ENCODE results near the gene TXK.

TXK gene

DNA sequence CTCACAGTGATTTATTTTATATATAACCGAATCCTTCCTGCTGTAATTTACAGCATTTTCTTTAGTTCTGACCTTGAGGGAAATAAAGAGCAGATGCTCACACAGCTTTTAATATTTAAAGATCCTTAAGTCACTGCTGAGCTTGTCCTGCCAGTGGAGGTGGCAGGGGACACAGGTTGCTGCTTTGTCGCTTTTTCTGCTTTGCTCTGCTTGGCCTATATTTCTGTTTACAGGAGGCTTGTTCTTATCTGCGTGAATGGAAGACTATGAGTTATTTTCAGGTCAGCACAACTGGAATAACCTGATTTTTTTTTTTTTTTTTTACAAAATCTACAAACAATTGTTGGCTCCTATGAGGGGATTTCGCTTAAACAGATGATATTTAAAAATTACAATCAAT lies 2.3 kb downstream of the TXK start:
- no peak for DNase-seq (ENCODE audit: low read depth in 1 of 2, low spot score in 1 of 2)
- TF ChIP-seq GABPA (IDR thresholded peaks at IDR 0.05; ENCODE audit: low read depth) (no peak), CTCF (IDR thresholded peaks at IDR 0.05; ENCODE audit: insufficient read depth, low read length) (no peak), POLR2AphosphoS5 (IDR thresholded peaks at IDR 0.05; ENCODE audit: low read depth) (no peak), SPI1 (IDR thresholded peaks at IDR 0.05; ENCODE audit: borderline replicate concordance, low read depth) (no peak)
- TF ChIP-seq, protein P1, sequence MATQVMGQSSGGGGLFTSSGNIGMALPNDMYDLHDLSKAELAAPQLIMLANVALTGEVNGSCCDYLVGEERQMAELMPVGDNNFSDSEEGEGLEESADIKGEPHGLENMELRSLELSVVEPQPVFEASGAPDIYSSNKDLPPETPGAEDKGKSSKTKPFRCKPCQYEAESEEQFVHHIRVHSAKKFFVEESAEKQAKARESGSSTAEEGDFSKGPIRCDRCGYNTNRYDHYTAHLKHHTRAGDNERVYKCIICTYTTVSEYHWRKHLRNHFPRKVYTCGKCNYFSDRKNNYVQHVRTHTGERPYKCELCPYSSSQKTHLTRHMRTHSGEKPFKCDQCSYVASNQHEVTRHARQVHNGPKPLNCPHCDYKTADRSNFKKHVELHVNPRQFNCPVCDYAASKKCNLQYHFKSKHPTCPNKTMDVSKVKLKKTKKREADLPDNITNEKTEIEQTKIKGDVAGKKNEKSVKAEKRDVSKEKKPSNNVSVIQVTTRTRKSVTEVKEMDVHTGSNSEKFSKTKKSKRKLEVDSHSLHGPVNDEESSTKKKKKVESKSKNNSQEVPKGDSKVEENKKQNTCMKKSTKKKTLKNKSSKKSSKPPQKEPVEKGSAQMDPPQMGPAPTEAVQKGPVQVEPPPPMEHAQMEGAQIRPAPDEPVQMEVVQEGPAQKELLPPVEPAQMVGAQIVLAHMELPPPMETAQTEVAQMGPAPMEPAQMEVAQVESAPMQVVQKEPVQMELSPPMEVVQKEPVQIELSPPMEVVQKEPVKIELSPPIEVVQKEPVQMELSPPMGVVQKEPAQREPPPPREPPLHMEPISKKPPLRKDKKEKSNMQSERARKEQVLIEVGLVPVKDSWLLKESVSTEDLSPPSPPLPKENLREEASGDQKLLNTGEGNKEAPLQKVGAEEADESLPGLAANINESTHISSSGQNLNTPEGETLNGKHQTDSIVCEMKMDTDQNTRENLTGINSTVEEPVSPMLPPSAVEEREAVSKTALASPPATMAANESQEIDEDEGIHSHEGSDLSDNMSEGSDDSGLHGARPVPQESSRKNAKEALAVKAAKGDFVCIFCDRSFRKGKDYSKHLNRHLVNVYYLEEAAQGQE (IDR thresholded peaks at IDR 0.05; ENCODE audit: insufficient replicate concordance, low read depth), result no peak
- Histone ChIP-seq H3K27ac (replicated peaks) (no peak overlapping the region), H3K27me3 (ENCODE audit: insufficient read depth, poor library complexity, severe bottlenecking) (no peaks in the 10 kb centered on the region), H3K4me3 (replicated peaks; ENCODE audit: insufficient read depth, low read length) (no peak overlapping the region)

DNA sequence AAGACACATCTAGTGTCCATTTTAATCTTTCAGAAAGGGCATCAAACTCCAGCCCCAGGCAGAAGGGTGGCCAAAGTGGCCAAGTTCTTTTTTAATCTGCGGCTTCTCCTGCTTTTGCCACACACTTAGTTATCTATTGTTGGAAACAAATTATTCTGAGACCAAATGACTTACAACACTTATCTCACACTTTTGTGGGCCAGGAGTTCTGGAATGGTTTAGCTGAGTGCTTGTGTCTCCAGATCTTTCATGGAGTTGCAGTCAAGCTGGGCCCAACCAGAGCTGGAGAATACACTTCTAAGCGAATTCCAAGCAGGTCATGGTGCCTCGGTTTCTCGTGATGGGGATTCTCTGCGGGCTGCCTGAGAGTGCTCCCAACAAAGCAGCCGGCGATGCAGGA lies 4.0 kb downstream of the TXK start:
- no peaks in the 10 kb centered on the region for H3K27me3 ChIP-seq (ENCODE audit: insufficient read depth, poor library complexity, severe bottlenecking)
- DNase-seq (ENCODE audit: low read depth in 1 of 2, low spot score in 1 of 2), result no peak
- H3K4me3 ChIP-seq (replicated peaks; ENCODE audit: insufficient read depth, low read length), result no peak overlapping the region
- H3K27ac ChIP-seq (replicated peaks), result no peak overlapping the region
- no peak for TF ChIP-seq POLR2AphosphoS5 (IDR thresholded peaks at IDR 0.05; ENCODE audit: low read depth)
- TF ChIP-seq SPI1 (IDR thresholded peaks at IDR 0.05; ENCODE audit: borderline replicate concordance, low read depth), result no peak
- TF ChIP-seq, protein P1 (IDR thresholded peaks at IDR 0.05; ENCODE audit: insufficient replicate concordance, low read depth), result no peak
- no peak for TF ChIP-seq CTCF (IDR thresholded peaks at IDR 0.05; ENCODE audit: insufficient read depth, low read length)

- H3K27ac ChIP-seq (replicated peaks), result no peak overlapping the region
Observed at GRCh38 chr4:48129307-48130014, 4.6 kb downstream of the TXK start.

More at GRCh38 chr4:48129307-48130014, 4.6 kb downstream of the TXK start:
- no peaks in the 10 kb centered on the region for H3K27me3 ChIP-seq (ENCODE audit: insufficient read depth, poor library complexity, severe bottlenecking)
- peak in 1 of 2 experiments; percentile 57 for DNase-seq (ENCODE audit: low read depth in 1 of 2, low spot score in 1 of 2)
- H3K4me3 ChIP-seq (replicated peaks; ENCODE audit: insufficient read depth, low read length), result no peak overlapping the region
- TF ChIP-seq CTCF (IDR thresholded peaks at IDR 0.05; ENCODE audit: insufficient read depth, low read length) (no peak), POLR2AphosphoS5 (IDR thresholded peaks at IDR 0.05; ENCODE audit: low read depth) (peak; percentile 28; the same call in 1 of the 2 replicates), SPI1 (IDR thresholded peaks at IDR 0.05; ENCODE audit: borderline replicate concordance, low read depth) (peak; percentile 47; the same call in 1 of the 2 replicates)
